Ovary (tissue), 9 donors: ENCODE results near the gene NOP53. TPM values are rescaled to one million over a fixed set of nuclear protein-coding genes. Genes with fewer than 3 reads are reported as not detected.
"Not testable (repeated sequence)": the region's sequence is repeated elsewhere in the genome, so short reads cannot be mapped to it uniquely, and the experiment has no call there.

Source experiments
- DNase-seq, 5 donors: peaks; one replicate each; pipeline ENCODE4 v3.0.0-alpha.2; 2019 to 2020
- H3K27ac ChIP-seq, 2 donors: fragments of 200-600 bp; one replicate each; pipeline versions ENCODE4 v1.5.1 to v1.8.0; 2019 to 2022
- H3K27me3 ChIP-seq: fragments of 200-600 bp; one replicate; pipeline ENCODE4 v1.8.0; 2022
- H3K36me3 ChIP-seq: fragments of 200-600 bp; sonication (generic); one replicate; pipeline ENCODE4 v1.5.1; 2019
- H3K4me1 ChIP-seq: one replicate; pipeline ENCODE4 v1.8.1; 2013; ENCODE audit warnings: mild to moderate bottlenecking, moderate library complexity; ENCODE audit not compliant: insufficient read depth
- H3K4me3 ChIP-seq: fragments of 200-600 bp; sonication (generic); one replicate; pipeline ENCODE4 v1.5.1; 2017
- H3K9me3 ChIP-seq, 2 donors: fragments of 200-600 bp in 1 of 2; sonication (generic) in 1 of 2; one replicate each; pipeline versions ENCODE4 v1.5.1 to v1.8.1; 2013 to 2019; ENCODE audit warnings: mild to moderate bottlenecking in 1 of 2, moderate library complexity in 1 of 2
- EP300 ChIP-seq: sonication (generic); formaldehyde crosslinking; IDR thresholded peaks from one replicate; pipeline ENCODE4 v1.6.1; 2017; ENCODE audit warnings: antibody characterized with exemption
- POLR2A ChIP-seq: fragments of 450-650 bp; IDR thresholded peaks from one replicate; pipeline ENCODE4 v1.6.1; 2017; ENCODE audit warnings: antibody characterized with exemption, mild to moderate bottlenecking, moderate library complexity
- WGBS, 3 donors: extraction: QIAGEN DNeasy Blood & Tissue Kit in 1 of 3; methylation state at CpG; one replicate each; pipeline versions ENCODE4 v1.1.5 to v1.1.7; 2013 to 2017; 5-methylcytosine and 5-hydroxymethylcytosine counted together
- intact Hi-C, 4 donors: fragments of 100-400 bp; cut with DNase I; formaldehyde crosslinking; loops; one replicate each; pipeline versions ENCODE4 v1.11.0 to v1.15.1; 2022 to 2023
- polyA plus RNA-seq, 2 donors: library from polyadenylated mRNA; stranded (reverse); fragments of 200-250 nt in 1 of 2; fragments of 350-450 nt in 1 of 2; fragmentation: Illumina TruSeq in 1 of 2; extraction: RNeasy Lipid Tissue Mini Kit (QIAGEN cat#74804) in 1 of 2; gene quantifications; one replicate each; pipeline ENCODE4 v1.2.3, GENCODE V29; 2013 to 2014
- total RNA-seq, 7 donors: library from RNA; depleted of rRNA in 2 of 7; stranded (reverse); fragments of >200 nt in 2 of 7; fragmentation: NEBNext Ultra II Directional in 3 of 7; extraction: Animal tissue kit (Norgen Biotek cat#: 25700) in 3 of 7; gene quantifications; one replicate each; pipeline versions ENCODE4 v1.1.0 to v1.2.4, GENCODE V29; 2016 to 2023
- TF ChIP-seq, protein P1 (sequence below), 3 donors: fragments of 450-650 bp in 2 of 3; fragments of 200-600 bp in 1 of 3; IDR thresholded peaks; one replicate each; pipeline versions ENCODE4 v1.5.1 to v1.8.0; 2016 to 2022; ENCODE audit warnings: antibody characterized with exemption in 3 of 3, mild to moderate bottlenecking in 1 of 3
- donor health status: DM: no; HTN: no; CAD: no; lungs with moderate emphysema.
- donor health status: DM: no; HTN: no; CAD: no.
- donor health status: Bipolar disorder and iron deficiency.
- donor health status: DM: yes; HTN: yes; CAD: no.
- donor health status: DM: no; HTN: no; CAD: no.
- donor health status: DM: yes; HTN: yes; CAD: no.

Gene NOP53
- total and polyA plus RNA-seq, 9 donors = 591 to 1,198 (median 727) TPM

- Histone ChIP-seq H3K27me3 (no peaks in the 10 kb centered on the region), H3K4me3 (peak overlapping the region; percentile 94), H3K9me3 (no peaks in the 10 kb centered on the region), H3K4me1 (peaks cover 13% of the 10 kb centered on the region), H3K36me3 (no peaks in the 10 kb centered on the region), H3K27ac (peak overlapping the region; percentile 88 to 98)
- 29 to 51% (median 33%) methylated on average over 24 of the region's 24 CpGs for WGBS, 3 donors
- intact Hi-C loops = loop anchor here in 2 of 4 donors (5.0 to 10.0 kb wide), 4 partner anchors 62 to 265 kb away; partner anchors contain the start of genes EHD2 (in 1 of the 2) and NAPA (in 1 of the 2)
- TF ChIP-seq POLR2A = no peak
- TF ChIP-seq, protein P1, sequence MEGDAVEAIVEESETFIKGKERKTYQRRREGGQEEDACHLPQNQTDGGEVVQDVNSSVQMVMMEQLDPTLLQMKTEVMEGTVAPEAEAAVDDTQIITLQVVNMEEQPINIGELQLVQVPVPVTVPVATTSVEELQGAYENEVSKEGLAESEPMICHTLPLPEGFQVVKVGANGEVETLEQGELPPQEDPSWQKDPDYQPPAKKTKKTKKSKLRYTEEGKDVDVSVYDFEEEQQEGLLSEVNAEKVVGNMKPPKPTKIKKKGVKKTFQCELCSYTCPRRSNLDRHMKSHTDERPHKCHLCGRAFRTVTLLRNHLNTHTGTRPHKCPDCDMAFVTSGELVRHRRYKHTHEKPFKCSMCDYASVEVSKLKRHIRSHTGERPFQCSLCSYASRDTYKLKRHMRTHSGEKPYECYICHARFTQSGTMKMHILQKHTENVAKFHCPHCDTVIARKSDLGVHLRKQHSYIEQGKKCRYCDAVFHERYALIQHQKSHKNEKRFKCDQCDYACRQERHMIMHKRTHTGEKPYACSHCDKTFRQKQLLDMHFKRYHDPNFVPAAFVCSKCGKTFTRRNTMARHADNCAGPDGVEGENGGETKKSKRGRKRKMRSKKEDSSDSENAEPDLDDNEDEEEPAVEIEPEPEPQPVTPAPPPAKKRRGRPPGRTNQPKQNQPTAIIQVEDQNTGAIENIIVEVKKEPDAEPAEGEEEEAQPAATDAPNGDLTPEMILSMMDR (IDR thresholded peaks at IDR 0.05) = no peak
- TF ChIP-seq EP300 = no peak
- peak; percentile 48 to 61 (median 54) for DNase-seq
Observed at GRCh38 chr19:47779524-47780214, 34.3 kb downstream of the NOP53 start.

DNA sequence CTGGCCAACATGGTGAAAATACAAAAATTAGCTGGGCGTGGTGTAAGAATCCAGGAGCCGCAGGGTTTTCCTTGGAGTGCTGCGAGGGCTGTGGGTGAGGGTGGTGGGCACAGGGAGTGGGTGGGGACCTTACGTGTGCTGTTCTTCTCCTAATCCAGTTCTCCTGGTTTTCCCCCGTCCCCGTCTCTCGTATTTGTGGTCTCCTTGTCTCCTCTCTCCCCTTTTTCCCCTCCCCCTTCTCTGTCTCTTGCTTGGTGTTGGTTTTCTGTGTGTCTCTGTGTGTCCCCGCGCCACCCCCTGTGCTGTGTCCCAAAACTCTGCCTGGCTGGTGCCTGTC lies 34.8 kb downstream of the NOP53 start:
- Histone ChIP-seq H3K4me3 (peak overlapping the region; percentile 94), H3K9me3 (no peaks in the 10 kb centered on the region), H3K27me3 (no peaks in the 10 kb centered on the region), H3K4me1 (peaks cover 13% of the 10 kb centered on the region), H3K27ac (peak overlapping the region; percentile 88 to 98), H3K36me3 (no peaks in the 10 kb centered on the region)
- TF ChIP-seq, protein P1 (IDR thresholded peaks at IDR 0.05) = no peak
- no peak for TF ChIP-seq POLR2A
- no peak for TF ChIP-seq EP300
- DNase-seq = no peak
- 71 to 87% (median 75%) methylated on average over 9 of the region's 9 CpGs for WGBS, 3 donors
- intact Hi-C loops = loop anchor here in 1 of 4 donors (10.0 kb wide), 2 partner anchors 65 to 255 kb away; partner anchors contain the start of gene EHD2

GRCh38 chr19:47781590-47782262 lies 36.4 kb downstream of the NOP53 start:
- Histone ChIP-seq H3K27me3 (no peaks in the 10 kb centered on the region), H3K27ac (peak overlapping the region in 1 of 2 donors; percentile 17), H3K36me3 (no peaks in the 10 kb centered on the region), H3K4me1 (peaks cover 13% of the 10 kb centered on the region), H3K4me3 (no peak overlapping the region), H3K9me3 (no peaks in the 10 kb centered on the region)
- TF ChIP-seq EP300 = no peak
- WGBS, 3 donors = 24 to 25% (median 24%) methylated on average over 9 of the region's 9 CpGs
- intact Hi-C loops = loop anchor here in 1 of 4 donors (10.0 kb wide), 2 partner anchors 67 to 257 kb away; partner anchors contain the start of gene EHD2
- peak; percentile 47 to 77 (median 63) for DNase-seq

- intact Hi-C loops = loop anchor here in 2 of 4 donors (5.0 to 10.0 kb wide), 3 partner anchors 72 to 262 kb away; partner anchors contain the start of gene EHD2 (in 2 of the 2)
- no peaks in the 10 kb centered on the region for H3K36me3 ChIP-seq
- DNase-seq = no peak
- no peaks in the 10 kb centered on the region for H3K9me3 ChIP-seq
- peaks cover 4% of the 10 kb centered on the region for H3K4me1 ChIP-seq
- no peaks in the 10 kb centered on the region for H3K27me3 ChIP-seq
- no peak overlapping the region for H3K4me3 ChIP-seq
- no peak for TF ChIP-seq EP300
- TF ChIP-seq POLR2A = no peak
- TF ChIP-seq, protein P1 (IDR thresholded peaks at IDR 0.05) = no peak
- no peak overlapping the region for H3K27ac ChIP-seq
- WGBS, 3 donors = 91 to 96% (median 92%) methylated on average over 7 of the region's 7 CpGs
Observed at GRCh38 chr19:47786566-47786965, 41.2 kb downstream of the NOP53 start.

- intact Hi-C loops = loop anchor here in 2 of 4 donors (5.0 to 10.0 kb wide), 3 partner anchors 73 to 263 kb away; partner anchors contain the start of gene EHD2 (in 2 of the 2)
- 85 to 89% (median 88%) methylated on average over 10 of the region's 10 CpGs for whole genome bisulfite sequencing, 3 donors
- not testable (repeated sequence) for H3K9me3 ChIP-seq, H3K27ac ChIP-seq, H3K27me3 ChIP-seq, DNase-seq, H3K36me3 ChIP-seq, H3K4me1 ChIP-seq, H3K4me3 ChIP-seq
Observed at GRCh38 chr19:47787307-47787706, 42.0 kb downstream of the NOP53 start.

- not testable (repeated sequence) for H3K27ac ChIP-seq, DNase-seq, H3K27me3 ChIP-seq, H3K36me3 ChIP-seq, H3K4me3 ChIP-seq, H3K4me1 ChIP-seq, H3K9me3 ChIP-seq
- WGBS, 3 donors = 93 to 97% (median 94%) methylated on average over 13 of the region's 13 CpGs
- intact Hi-C loops = loop anchor here in 3 of 4 donors (5.0 to 10.0 kb wide), 4 partner anchors 75 to 265 kb away; partner anchors contain the start of gene EHD2 (in 2 of the 3)
Observed at GRCh38 chr19:47789811-47790210, 44.5 kb downstream of the NOP53 start.
